AG04450 (cell line): Measurements from ENCODE around the gene KRTAP3-1. TPM values are rescaled to one million over a fixed set of nuclear protein-coding genes. Genes with fewer than 3 reads are reported as not detected.

Source experiments
- CTCF ChIA-PET: fragments of 300-600, 350-600 bp; formaldehyde crosslinking; extraction: SDS; loops from one replicate; lab custom pipeline; 2022; ENCODE audit warnings: antibody characterized with exemption, inconsistent platforms; lab: Charles Lee
- POLR2A ChIA-PET: fragments of 350-600 bp; formaldehyde crosslinking; extraction: SDS; loops from one replicate; lab custom pipeline; 2021; ENCODE audit warnings: antibody characterized with exemption, inconsistent platforms; lab: Yijun Ruan, JAX
- DNase-seq: peaks from one replicate; pipeline ENCODE4 v3.0.0-alpha.2; 2011; ENCODE audit warnings: low read depth, low spot score
- H3K27ac ChIP-seq: one replicate; pipeline ENCODE4 v1.5.1; 2012; ENCODE audit warnings: low read depth, low read length, control low read depth
- H3K27me3 ChIP-seq: one replicate; pipeline ENCODE4 v1.6.0; 2012; ENCODE audit warnings: low read length; ENCODE audit not compliant: control insufficient read depth, insufficient read depth
- H3K4me3 ChIP-seq: 2 replicates; pipeline ENCODE4 v1.5.1; 2011; ENCODE audit warnings: mild to moderate bottlenecking, low read depth, low read length, control low read depth
- H3K9me3 ChIP-seq: 2 replicates; pipeline ENCODE4 v1.5.1; 2012; ENCODE audit warnings: low read length; ENCODE audit not compliant: control insufficient read depth, insufficient read depth
- polyA plus RNA-seq: library from polyadenylated mRNA; depleted of rRNA; stranded (reverse); fragments of >200 nt; gene quantifications from 2 replicates; pipeline ENCODE4 v1.2.3, GENCODE V29; 2011
- TF ChIP-seq, protein P1 (sequence below): IDR thresholded peaks from 2 replicates; pipeline ENCODE4 v1.5.1; 2011; ENCODE audit warnings: low read depth, low read length, control low read depth, inconsistent platforms

Gene KRTAP3-1
- polyA plus RNA-seq, 1 experiment, result not detected

DNA sequence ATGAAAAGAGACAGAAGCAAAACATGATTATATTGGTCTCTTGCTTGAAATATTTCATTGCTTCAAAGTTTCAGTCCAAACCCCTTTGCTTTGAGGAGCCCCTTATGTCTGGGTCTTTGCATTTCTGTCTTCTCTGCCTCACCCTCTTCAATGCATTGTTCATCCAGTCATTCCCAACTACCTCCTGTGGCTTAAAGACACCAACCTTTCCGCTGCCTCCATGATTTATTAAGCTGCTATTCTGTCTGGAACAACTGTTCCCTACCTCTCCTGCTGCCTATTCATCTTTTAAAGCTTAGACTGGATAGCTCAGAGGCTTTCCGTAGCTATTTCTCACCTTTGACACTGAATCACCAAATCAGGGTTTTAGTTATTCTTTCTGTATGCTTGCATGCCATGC, 11.6 kb downstream of the KRTAP3-1 start:
- ChIA-PET CTCF (no interaction called here), POLR2A (no interaction called here)
- Histone ChIP-seq H3K9me3 (no peaks in the 10 kb centered on the region), H3K27ac (no peak overlapping the region), H3K4me3 (no peak overlapping the region), H3K27me3 (no peaks in the 10 kb centered on the region)
- DNase-seq, result no peak
- TF ChIP-seq, protein P1, sequence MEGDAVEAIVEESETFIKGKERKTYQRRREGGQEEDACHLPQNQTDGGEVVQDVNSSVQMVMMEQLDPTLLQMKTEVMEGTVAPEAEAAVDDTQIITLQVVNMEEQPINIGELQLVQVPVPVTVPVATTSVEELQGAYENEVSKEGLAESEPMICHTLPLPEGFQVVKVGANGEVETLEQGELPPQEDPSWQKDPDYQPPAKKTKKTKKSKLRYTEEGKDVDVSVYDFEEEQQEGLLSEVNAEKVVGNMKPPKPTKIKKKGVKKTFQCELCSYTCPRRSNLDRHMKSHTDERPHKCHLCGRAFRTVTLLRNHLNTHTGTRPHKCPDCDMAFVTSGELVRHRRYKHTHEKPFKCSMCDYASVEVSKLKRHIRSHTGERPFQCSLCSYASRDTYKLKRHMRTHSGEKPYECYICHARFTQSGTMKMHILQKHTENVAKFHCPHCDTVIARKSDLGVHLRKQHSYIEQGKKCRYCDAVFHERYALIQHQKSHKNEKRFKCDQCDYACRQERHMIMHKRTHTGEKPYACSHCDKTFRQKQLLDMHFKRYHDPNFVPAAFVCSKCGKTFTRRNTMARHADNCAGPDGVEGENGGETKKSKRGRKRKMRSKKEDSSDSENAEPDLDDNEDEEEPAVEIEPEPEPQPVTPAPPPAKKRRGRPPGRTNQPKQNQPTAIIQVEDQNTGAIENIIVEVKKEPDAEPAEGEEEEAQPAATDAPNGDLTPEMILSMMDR, result no peak

DNA sequence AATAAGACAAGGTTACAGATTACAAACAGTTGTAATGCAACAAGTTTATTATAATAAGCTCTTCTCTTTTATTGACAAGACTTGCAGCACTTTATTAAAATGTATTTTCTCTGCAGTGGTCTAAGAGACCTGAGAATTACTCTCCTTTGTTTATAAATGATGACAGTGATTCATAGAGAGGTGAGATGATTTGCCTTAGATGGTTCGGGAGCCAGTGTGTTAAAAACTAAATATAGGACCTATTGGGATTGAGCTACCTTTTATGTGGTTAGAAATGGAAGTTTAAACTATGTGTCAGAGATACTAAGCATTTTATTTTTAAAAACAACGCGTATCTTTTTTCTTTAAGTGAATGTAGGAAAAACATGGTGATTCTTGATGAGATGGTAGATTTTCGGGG, 12.1 kb downstream of the KRTAP3-1 start:
- ChIA-PET POLR2A (interaction anchor here (0.6 kb wide), 1 partner anchor 1719 kb away, joined by 7 read pairs; no protein-coding TSS in a partner anchor), CTCF (no interaction called here)
- H3K9me3 ChIP-seq, result no peaks in the 10 kb centered on the region
- H3K27ac ChIP-seq, result no peak overlapping the region
- no peak overlapping the region for H3K4me3 ChIP-seq
- no peaks in the 10 kb centered on the region for H3K27me3 ChIP-seq
- no peak for DNase-seq
- TF ChIP-seq, protein P1, result no peak

DNA sequence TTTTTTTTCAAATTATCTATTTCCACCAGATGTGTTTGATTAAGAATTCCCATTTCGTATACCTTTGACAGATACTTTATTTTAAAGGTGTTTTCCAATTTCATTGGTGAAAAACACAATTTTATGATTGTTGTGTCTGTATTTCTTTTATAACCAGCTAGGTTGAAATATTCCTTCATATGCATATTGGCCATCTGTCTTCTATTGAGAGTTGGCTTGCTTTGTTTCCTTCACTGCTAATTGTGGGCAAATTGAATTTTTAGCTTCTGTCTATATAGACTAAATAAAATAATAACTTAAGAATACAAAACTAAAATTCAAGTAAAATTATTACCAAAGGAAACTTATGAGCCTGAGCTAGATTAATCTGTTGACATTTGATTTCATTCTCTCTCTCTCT, 13.8 kb downstream of the KRTAP3-1 start:
- CTCF ChIA-PET, result no interaction called here
- no peaks in the 10 kb centered on the region for H3K9me3 ChIP-seq
- POLR2A ChIA-PET, result no interaction called here

DNA sequence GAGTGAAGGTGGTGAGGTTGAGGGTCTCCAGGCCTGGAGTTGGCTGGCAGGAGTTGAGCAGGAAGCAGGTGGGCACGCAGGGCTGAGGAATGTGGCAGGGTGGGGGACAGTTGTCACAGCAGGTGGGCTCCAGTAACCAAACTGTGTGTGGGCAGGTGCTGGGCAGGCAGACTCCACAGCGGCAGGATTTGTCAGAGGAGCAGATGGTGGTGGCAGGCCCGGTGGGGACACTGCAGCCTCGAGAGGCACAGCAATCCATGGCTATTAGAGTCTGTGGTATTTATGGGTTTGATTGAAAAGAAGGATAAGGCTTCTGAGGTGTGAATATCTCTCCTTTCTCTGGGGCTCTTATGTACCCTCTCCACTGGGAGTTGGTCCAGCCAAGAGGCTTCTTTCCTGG, 15.1 kb downstream of the KRTAP3-1 start, which contains the start of gene KRTAP3-3:
Gene KRTAP3-3 (minus strand): TSS at position 326 of the 400 bp plus-strand sequence. CDS start 67 bp downstream, at position 259.
- H3K4me3 ChIP-seq, result no peak within 1 kb of the TSS
- no peak within 1 kb of the TSS for H3K27ac ChIP-seq
- DNase-seq, result no peak
- ChIA-PET POLR2A (no interaction called here), CTCF (no interaction called here)
- TF ChIP-seq, protein P1, result no peak
- no peaks in the 10 kb centered on the region for H3K27me3 ChIP-seq
- H3K9me3 ChIP-seq, result no peaks in the 10 kb centered on the region

More for the DNA sequence above, 13.8 kb downstream of the KRTAP3-1 start:
- H3K4me3 ChIP-seq, result no peak overlapping the region
- TF ChIP-seq, protein P1, result no peak
- H3K27ac ChIP-seq, result no peak overlapping the region
- no peaks in the 10 kb centered on the region for H3K27me3 ChIP-seq
- no peak for DNase-seq

DNA sequence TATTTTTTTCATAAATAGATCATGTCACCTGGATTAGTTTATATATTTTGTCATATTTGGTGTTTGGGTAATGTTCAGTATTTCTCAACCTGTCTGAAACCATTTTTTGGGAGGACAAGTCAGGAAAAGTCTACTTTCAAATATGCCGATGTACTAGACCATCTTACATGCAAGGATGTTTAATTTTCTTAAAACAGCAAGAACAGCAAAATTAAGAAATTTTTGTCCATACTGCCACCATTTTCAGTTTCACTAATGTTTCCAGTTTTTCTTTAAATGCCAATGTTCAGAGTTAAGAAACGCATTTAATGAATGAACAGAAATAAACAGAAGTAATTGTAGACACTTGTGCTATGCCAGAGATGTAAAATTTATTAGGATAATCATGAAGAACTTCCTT, 15.8 kb downstream of the KRTAP3-1 start:
- CTCF ChIA-PET, result no interaction called here
- TF ChIP-seq, protein P1, result no peak
- Histone ChIP-seq H3K27me3 (no peaks in the 10 kb centered on the region), H3K27ac (no peak overlapping the region), H3K4me3 (no peak overlapping the region), H3K9me3 (no peaks in the 10 kb centered on the region)
- POLR2A ChIA-PET, result no interaction called here
- no peak for DNase-seq
